ENCODE results near the gene APBA2.

The APBA2 gene

GRCh38 chr15:28920781-28921331 lies 35.1 kb downstream of the APBA2 start:
- H3K27ac ChIP-seq (ENCODE audit: low read depth, low read length), result no peak overlapping the region

GRCh38 chr15:28921336-28921735 lies 35.6 kb downstream of the APBA2 start:
- Histone ChIP-seq H3K27ac (ENCODE audit: low read depth, low read length) (no peak overlapping the region), H3K9ac (ENCODE audit: low read depth in 1 of 2, low read length in 2 of 2) (no peak overlapping the region), H3K36me3 (ENCODE audit: control insufficient read depth in 1 of 2, insufficient read depth in 2 of 2, low read length in 2 of 2) (no peaks in the 10 kb centered on the region), H3K4me1 (ENCODE audit: control insufficient read depth in 1 of 2, insufficient read depth in 2 of 2, low read length in 2 of 2) (no peaks in the 10 kb centered on the region), H3K4me3 (ENCODE audit: low read depth in 1 of 2, low read length in 2 of 2) (no peak overlapping the region), H3K27me3 (ENCODE audit: control insufficient read depth in 1 of 2, insufficient read depth in 2 of 2, low read length in 2 of 2) (no peaks in the 10 kb centered on the region), H3K9me3 (ENCODE audit: control insufficient read depth in 1 of 2, low read length in 2 of 2) (no peaks in the 10 kb centered on the region)

More at GRCh38 chr15:28920781-28921331, 35.1 kb downstream of the APBA2 start:
- Histone ChIP-seq H3K9ac (ENCODE audit: low read depth in 1 of 2, low read length in 2 of 2) (no peak overlapping the region), H3K9me3 (ENCODE audit: control insufficient read depth in 1 of 2, low read length in 2 of 2) (no peaks in the 10 kb centered on the region), H3K4me1 (ENCODE audit: control insufficient read depth in 1 of 2, insufficient read depth in 2 of 2, low read length in 2 of 2) (no peaks in the 10 kb centered on the region), H3K27me3 (ENCODE audit: control insufficient read depth in 1 of 2, insufficient read depth in 2 of 2, low read length in 2 of 2) (no peaks in the 10 kb centered on the region), H3K4me3 (ENCODE audit: low read depth in 1 of 2, low read length in 2 of 2) (no peak overlapping the region), H3K36me3 (ENCODE audit: control insufficient read depth in 1 of 2, insufficient read depth in 2 of 2, low read length in 2 of 2) (no peaks in the 10 kb centered on the region)

DNA sequence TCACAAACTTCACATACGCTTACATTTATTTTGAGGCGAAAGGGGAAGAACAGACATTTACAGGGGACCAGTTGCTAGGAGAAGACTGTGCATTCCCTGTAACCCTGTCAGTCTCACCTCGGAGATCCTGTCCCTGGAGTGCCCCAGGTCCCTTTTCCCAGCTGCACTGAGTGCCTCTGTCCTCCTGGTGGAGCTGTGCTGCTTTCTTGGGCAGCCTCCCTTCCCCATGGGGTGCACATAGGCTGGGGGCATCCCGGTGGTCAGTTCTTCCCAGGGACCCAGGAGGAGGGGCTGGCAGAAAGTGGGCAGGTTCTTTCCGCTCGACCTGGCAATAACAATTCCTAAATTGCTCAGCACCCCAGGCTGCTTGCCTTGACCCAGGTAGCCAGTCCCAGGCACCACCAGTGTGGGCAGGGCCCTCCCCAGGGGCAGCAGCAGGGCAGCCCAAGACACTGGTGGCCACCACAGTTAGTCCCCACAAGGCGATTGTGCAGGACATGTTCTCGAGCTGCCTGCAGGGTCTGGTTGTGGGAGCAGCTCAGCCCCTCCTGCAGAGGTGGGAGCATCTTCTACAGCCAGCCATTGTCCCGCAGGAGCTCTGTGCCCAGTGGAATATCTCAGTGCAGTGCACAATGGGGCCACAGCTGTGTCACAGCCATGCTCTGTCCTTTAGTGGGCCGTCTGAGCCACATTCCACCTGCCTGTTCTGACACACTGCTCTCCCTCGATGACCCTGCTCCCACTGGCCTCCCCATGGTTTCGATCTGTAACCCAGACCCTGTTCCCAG lies 36.3 kb downstream of the APBA2 start:
- Histone ChIP-seq H3K36me3 (ENCODE audit: control insufficient read depth in 1 of 2, insufficient read depth in 2 of 2, low read length in 2 of 2) (no peaks in the 10 kb centered on the region), H3K9me3 (ENCODE audit: control insufficient read depth in 1 of 2, low read length in 2 of 2) (no peaks in the 10 kb centered on the region), H3K27ac (ENCODE audit: low read depth, low read length) (no peak overlapping the region), H3K27me3 (ENCODE audit: control insufficient read depth in 1 of 2, insufficient read depth in 2 of 2, low read length in 2 of 2) (no peaks in the 10 kb centered on the region), H3K4me1 (ENCODE audit: control insufficient read depth in 1 of 2, insufficient read depth in 2 of 2, low read length in 2 of 2) (no peaks in the 10 kb centered on the region), H3K9ac (ENCODE audit: low read depth in 1 of 2, low read length in 2 of 2) (no peak overlapping the region), H3K4me3 (ENCODE audit: low read depth in 1 of 2, low read length in 2 of 2) (no peak overlapping the region)

DNA sequence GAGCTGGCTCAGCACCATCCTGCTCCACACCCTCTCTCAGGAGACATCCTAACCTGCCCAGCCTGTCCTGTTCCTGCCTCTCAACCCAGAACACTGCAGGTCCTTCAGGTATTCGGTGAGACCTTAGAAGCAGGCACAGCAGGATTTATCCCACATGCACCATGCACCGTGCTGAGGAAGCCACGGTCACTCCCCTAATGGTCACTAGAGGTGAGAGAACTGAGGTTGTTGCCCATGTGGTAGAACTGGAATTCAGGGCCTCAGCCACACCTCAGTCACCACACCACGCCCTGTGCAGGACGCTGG lies 36.9 kb downstream of the APBA2 start:
- H3K9ac ChIP-seq (ENCODE audit: low read depth in 1 of 2, low read length in 2 of 2), result no peak overlapping the region
- H3K9me3 ChIP-seq (ENCODE audit: control insufficient read depth in 1 of 2, low read length in 2 of 2), result no peaks in the 10 kb centered on the region
- H3K27ac ChIP-seq (ENCODE audit: low read depth, low read length), result no peak overlapping the region
- H3K4me1 ChIP-seq (ENCODE audit: control insufficient read depth in 1 of 2, insufficient read depth in 2 of 2, low read length in 2 of 2), result no peaks in the 10 kb centered on the region
- no peaks in the 10 kb centered on the region for H3K27me3 ChIP-seq (ENCODE audit: control insufficient read depth in 1 of 2, insufficient read depth in 2 of 2, low read length in 2 of 2)
- no peak overlapping the region for H3K4me3 ChIP-seq (ENCODE audit: low read depth in 1 of 2, low read length in 2 of 2)
- H3K36me3 ChIP-seq (ENCODE audit: control insufficient read depth in 1 of 2, insufficient read depth in 2 of 2, low read length in 2 of 2), result no peaks in the 10 kb centered on the region

DNA sequence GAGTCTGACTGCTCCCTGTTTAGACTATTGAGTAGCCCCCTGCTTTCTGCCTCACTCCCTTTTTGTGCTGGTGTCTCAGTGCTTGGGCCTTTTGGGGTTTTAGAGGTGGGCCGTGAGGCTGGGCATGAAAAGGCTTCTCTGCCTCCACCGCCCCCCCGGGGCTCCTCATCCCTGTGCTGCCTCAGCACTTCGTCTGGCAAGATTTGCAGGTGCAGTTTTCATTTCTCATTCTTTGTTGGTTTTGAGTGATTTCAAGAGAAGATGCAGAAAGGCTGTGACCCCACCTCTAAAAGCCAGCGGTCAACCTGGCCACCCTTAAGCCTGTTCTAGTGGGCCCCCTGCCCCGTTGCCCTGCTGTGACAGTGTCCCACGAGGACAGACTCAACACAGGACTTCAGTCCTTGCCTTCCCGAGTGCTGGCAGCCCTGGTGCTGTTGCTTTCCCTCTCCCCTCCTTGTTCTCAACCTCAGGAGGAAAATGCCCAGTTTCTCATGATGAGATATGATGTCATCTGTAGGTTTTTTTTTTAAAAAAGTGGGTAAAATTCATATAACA lies 38.0 kb downstream of the APBA2 start:
- Histone ChIP-seq H3K27ac (ENCODE audit: low read depth, low read length) (no peak overlapping the region), H3K4me1 (ENCODE audit: control insufficient read depth in 1 of 2, insufficient read depth in 2 of 2, low read length in 2 of 2) (no peaks in the 10 kb centered on the region), H3K36me3 (ENCODE audit: control insufficient read depth in 1 of 2, insufficient read depth in 2 of 2, low read length in 2 of 2) (no peaks in the 10 kb centered on the region), H3K9ac (ENCODE audit: low read depth in 1 of 2, low read length in 2 of 2) (no peak overlapping the region), H3K9me3 (ENCODE audit: control insufficient read depth in 1 of 2, low read length in 2 of 2) (no peaks in the 10 kb centered on the region), H3K27me3 (ENCODE audit: control insufficient read depth in 1 of 2, insufficient read depth in 2 of 2, low read length in 2 of 2) (no peaks in the 10 kb centered on the region), H3K4me3 (ENCODE audit: low read depth in 1 of 2, low read length in 2 of 2) (no peak overlapping the region)

- Histone ChIP-seq H3K27ac (ENCODE audit: low read depth, low read length) (no peak overlapping the region), H3K4me3 (ENCODE audit: low read depth in 1 of 2, low read length in 2 of 2) (no peak overlapping the region), H3K9ac (ENCODE audit: low read depth in 1 of 2, low read length in 2 of 2) (no peak overlapping the region)
Observed at GRCh38 chr15:28927043-28927442, 41.3 kb downstream of the APBA2 start.

GRCh38 chr15:28929200-28929599 lies 43.4 kb downstream of the APBA2 start:
- Histone ChIP-seq H3K9me3 (ENCODE audit: control insufficient read depth in 1 of 2, low read length in 2 of 2) (no peaks in the 10 kb centered on the region), H3K36me3 (ENCODE audit: control insufficient read depth in 1 of 2, insufficient read depth in 2 of 2, low read length in 2 of 2) (no peaks in the 10 kb centered on the region), H3K4me1 (ENCODE audit: control insufficient read depth in 1 of 2, insufficient read depth in 2 of 2, low read length in 2 of 2) (no peaks in the 10 kb centered on the region)

More at GRCh38 chr15:28927043-28927442, 41.3 kb downstream of the APBA2 start:
- Histone ChIP-seq H3K36me3 (ENCODE audit: control insufficient read depth in 1 of 2, insufficient read depth in 2 of 2, low read length in 2 of 2) (no peaks in the 10 kb centered on the region), H3K27me3 (ENCODE audit: control insufficient read depth in 1 of 2, insufficient read depth in 2 of 2, low read length in 2 of 2) (no peaks in the 10 kb centered on the region), H3K4me1 (ENCODE audit: control insufficient read depth in 1 of 2, insufficient read depth in 2 of 2, low read length in 2 of 2) (no peaks in the 10 kb centered on the region), H3K9me3 (ENCODE audit: control insufficient read depth in 1 of 2, low read length in 2 of 2) (no peaks in the 10 kb centered on the region)

GRCh38 chr15:28930011-28930410 lies 44.2 kb downstream of the APBA2 start:
- no peaks in the 10 kb centered on the region for H3K4me1 ChIP-seq (ENCODE audit: control insufficient read depth in 1 of 2, insufficient read depth in 2 of 2, low read length in 2 of 2)
- no peak overlapping the region for H3K9ac ChIP-seq (ENCODE audit: low read depth in 1 of 2, low read length in 2 of 2)
- H3K36me3 ChIP-seq (ENCODE audit: control insufficient read depth in 1 of 2, insufficient read depth in 2 of 2, low read length in 2 of 2), result no peaks in the 10 kb centered on the region
- no peak overlapping the region for H3K4me3 ChIP-seq (ENCODE audit: low read depth in 1 of 2, low read length in 2 of 2)
- H3K9me3 ChIP-seq (ENCODE audit: control insufficient read depth in 1 of 2, low read length in 2 of 2), result no peaks in the 10 kb centered on the region
- no peak overlapping the region for H3K27ac ChIP-seq (ENCODE audit: low read depth, low read length)
- H3K27me3 ChIP-seq (ENCODE audit: control insufficient read depth in 1 of 2, insufficient read depth in 2 of 2, low read length in 2 of 2), result no peaks in the 10 kb centered on the region

More at GRCh38 chr15:28929200-28929599, 43.4 kb downstream of the APBA2 start:
- Histone ChIP-seq H3K27ac (ENCODE audit: low read depth, low read length) (no peak overlapping the region), H3K27me3 (ENCODE audit: control insufficient read depth in 1 of 2, insufficient read depth in 2 of 2, low read length in 2 of 2) (no peaks in the 10 kb centered on the region), H3K9ac (ENCODE audit: low read depth in 1 of 2, low read length in 2 of 2) (no peak overlapping the region), H3K4me3 (ENCODE audit: low read depth in 1 of 2, low read length in 2 of 2) (no peak overlapping the region)

GRCh38 chr15:28930476-28931291 lies 44.9 kb downstream of the APBA2 start:
- Histone ChIP-seq H3K9ac (ENCODE audit: low read depth in 1 of 2, low read length in 2 of 2) (no peak overlapping the region), H3K4me3 (ENCODE audit: low read depth in 1 of 2, low read length in 2 of 2) (no peak overlapping the region), H3K4me1 (ENCODE audit: control insufficient read depth in 1 of 2, insufficient read depth in 2 of 2, low read length in 2 of 2) (no peaks in the 10 kb centered on the region), H3K27me3 (ENCODE audit: control insufficient read depth in 1 of 2, insufficient read depth in 2 of 2, low read length in 2 of 2) (no peaks in the 10 kb centered on the region), H3K27ac (ENCODE audit: low read depth, low read length) (no peak overlapping the region), H3K9me3 (ENCODE audit: control insufficient read depth in 1 of 2, low read length in 2 of 2) (no peaks in the 10 kb centered on the region), H3K36me3 (ENCODE audit: control insufficient read depth in 1 of 2, insufficient read depth in 2 of 2, low read length in 2 of 2) (no peaks in the 10 kb centered on the region)

DNA sequence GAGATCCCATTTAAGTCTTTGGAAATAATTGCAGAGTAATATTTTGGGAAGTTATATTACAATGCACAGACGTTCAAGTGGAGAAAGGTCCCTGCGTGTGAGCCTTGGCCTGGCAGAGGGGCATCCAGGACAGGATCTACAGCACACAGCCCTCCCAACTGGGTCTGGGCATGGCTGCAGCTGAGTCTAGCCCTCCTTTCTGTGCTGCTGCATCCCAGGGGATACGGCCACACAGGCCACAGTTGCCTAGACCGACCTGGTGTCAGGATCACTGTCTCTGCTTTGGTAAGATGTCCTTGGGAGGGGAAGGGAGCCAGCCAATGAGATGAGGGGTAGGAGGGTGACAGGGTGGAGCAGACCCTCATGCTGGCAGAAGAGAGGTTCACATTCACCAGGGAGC lies 46.1 kb downstream of the APBA2 start:
- Histone ChIP-seq H3K27me3 (ENCODE audit: control insufficient read depth in 1 of 2, insufficient read depth in 2 of 2, low read length in 2 of 2) (no peaks in the 10 kb centered on the region), H3K27ac (ENCODE audit: low read depth, low read length) (no peak overlapping the region), H3K36me3 (ENCODE audit: control insufficient read depth in 1 of 2, insufficient read depth in 2 of 2, low read length in 2 of 2) (no peaks in the 10 kb centered on the region), H3K4me3 (ENCODE audit: low read depth in 1 of 2, low read length in 2 of 2) (no peak overlapping the region), H3K4me1 (ENCODE audit: control insufficient read depth in 1 of 2, insufficient read depth in 2 of 2, low read length in 2 of 2) (no peaks in the 10 kb centered on the region), H3K9ac (ENCODE audit: low read depth in 1 of 2, low read length in 2 of 2) (no peak overlapping the region), H3K9me3 (ENCODE audit: control insufficient read depth in 1 of 2, low read length in 2 of 2) (no peaks in the 10 kb centered on the region)
